HG02571 (cell line): ENCODE data around the gene NOP9.
"Not testable (repeated sequence)": the region's sequence is repeated elsewhere in the genome, so short reads cannot be mapped to it uniquely, and the experiment has no call there.

Source experiments
- ATAC-seq: cut with Tn5 transposase; IDR thresholded peaks from one replicate; pipeline ENCODE4 v1.9.1; 2021; ENCODE audit warnings: mild to moderate bottlenecking, moderate library complexity; ENCODE audit not compliant: unreplicated experiment

Gene NOP9

GRCh38 chr14:24323341-24323740 is 23.7 kb downstream of the NOP9 start:
- no peak for ATAC-seq

- ATAC-seq = no peak
Measured at GRCh38 chr14:24324024-24324423, 24.4 kb downstream of the NOP9 start.

GRCh38 chr14:24325041-24325530 is 25.4 kb downstream of the NOP9 start:
- no peak for ATAC-seq

- ATAC-seq = no peak
Measured at GRCh38 chr14:24325963-24326362, 26.3 kb downstream of the NOP9 start.

- ATAC-seq = no peak
Measured at GRCh38 chr14:24327303-24327702, 27.7 kb downstream of the NOP9 start.

GRCh38 chr14:24327914-24328313 is 28.3 kb downstream of the NOP9 start:
- not testable (repeated sequence) for ATAC-seq

- no peak for ATAC-seq
Measured at GRCh38 chr14:24329073-24329663, 29.5 kb downstream of the NOP9 start.

GRCh38 chr14:24329736-24330135 is 30.1 kb downstream of the NOP9 start:
- no peak for ATAC-seq

- no peak for ATAC-seq
Measured at GRCh38 chr14:24330973-24331674, 31.5 kb downstream of the NOP9 start.

- no peak for ATAC-seq
Measured at GRCh38 chr14:24331731-24332267, 32.1 kb downstream of the NOP9 start.

GRCh38 chr14:24332268-24332993 is 32.8 kb downstream of the NOP9 start:
- ATAC-seq = peak; percentile 70

GRCh38 chr14:24334431-24335291 is 35.0 kb downstream of the NOP9 start, which contains the start of gene ADCY4:
TSS of gene ADCY4 (minus strand) at chr14:24335071. CDS start at chr14:24334652, 419 bp downstream.
- ATAC-seq = no peak

- no peak for ATAC-seq
Measured at GRCh38 chr14:24335461-24336171, 36.0 kb downstream of the NOP9 start.

- ATAC-seq = no peak
Measured at GRCh38 chr14:24337144-24337823, 37.6 kb downstream of the NOP9 start.

- no peak for ATAC-seq
Measured at GRCh38 chr14:24337824-24338175, 38.1 kb downstream of the NOP9 start.

GRCh38 chr14:24338843-24339242 is 39.2 kb downstream of the NOP9 start:
- ATAC-seq = no peak

GRCh38 chr14:24339284-24340151 is 39.9 kb downstream of the NOP9 start, which contains the start of gene RIPK3:
TSS of gene RIPK3 (minus strand) at chr14:24339991. CDS start at chr14:24339826, 165 bp downstream.
- ATAC-seq = peak; percentile 75

- no peak for ATAC-seq
Measured at GRCh38 chr14:24340606-24341005, 41.0 kb downstream of the NOP9 start.
